ENCODE results near the gene RHOH. TPM values are rescaled to one million over a fixed set of nuclear protein-coding genes. Genes with fewer than 3 reads are reported as not detected.

The RHOH gene
- total RNA-seq, 6 experiments from 2014 or later, result not detected

GRCh38 chr4:40160258-40160657 is 36.6 kb upstream of the RHOH start:
- no peak overlapping the region for H3K27ac Mint-ChIP-seq
- no peaks in the 10 kb centered on the region for H3K36me3 Mint-ChIP-seq (ENCODE audit: low read depth)
- no peaks in the 10 kb centered on the region; the same call in 1 of the 2 replicates for H3K4me1 Mint-ChIP-seq (ENCODE audit: low read depth)
- no peaks in the 10 kb centered on the region for H3K9me3 Mint-ChIP-seq
- H3K27me3 Mint-ChIP-seq (ENCODE audit: insufficient read depth), result no peaks in the 10 kb centered on the region; the same call in 1 of the 2 replicates
- no peak for DNase-seq
- TF ChIP-seq CTCF (IDR thresholded peaks at IDR 0.05), result no peak
- H3K4me3 Mint-ChIP-seq, result no peak overlapping the region

GRCh38 chr4:40164459-40164858 is 32.4 kb upstream of the RHOH start:
- Mint-ChIP-seq H3K4me3 (no peak overlapping the region), H3K4me1 (ENCODE audit: low read depth) (no peaks in the 10 kb centered on the region; the same call in 1 of the 2 replicates), H3K9me3 (no peaks in the 10 kb centered on the region; the same call in 1 of the 2 replicates), H3K27ac (no peak overlapping the region), H3K36me3 (ENCODE audit: low read depth) (peaks cover 9% of the 10 kb centered on the region; the same call in 1 of the 2 replicates), H3K27me3 (ENCODE audit: insufficient read depth) (no peaks in the 10 kb centered on the region; the same call in 1 of the 2 replicates)
- TF ChIP-seq CTCF (IDR thresholded peaks at IDR 0.05), result no peak
- no peak for DNase-seq

GRCh38 chr4:40165916-40166315 is 30.9 kb upstream of the RHOH start:
- Mint-ChIP-seq H3K4me1 (ENCODE audit: low read depth) (no peaks in the 10 kb centered on the region; the same call in 1 of the 2 replicates), H3K4me3 (no peak overlapping the region), H3K9me3 (no peaks in the 10 kb centered on the region; the same call in 1 of the 2 replicates), H3K27me3 (ENCODE audit: insufficient read depth) (no peaks in the 10 kb centered on the region; the same call in 1 of the 2 replicates), H3K27ac (no peak overlapping the region), H3K36me3 (ENCODE audit: low read depth) (peaks cover 9% of the 10 kb centered on the region; the same call in 1 of the 2 replicates)
- no peak for TF ChIP-seq CTCF (IDR thresholded peaks at IDR 0.05)
- no peak for DNase-seq

- peaks cover 2% of the 10 kb centered on the region; the same call in 1 of the 2 replicates for H3K27me3 Mint-ChIP-seq (ENCODE audit: insufficient read depth)
- no peak overlapping the region for H3K4me3 Mint-ChIP-seq
- no peaks in the 10 kb centered on the region; the same call in 1 of the 2 replicates for H3K9me3 Mint-ChIP-seq
- no peak for DNase-seq
- H3K27ac Mint-ChIP-seq, result no peak overlapping the region
- H3K36me3 Mint-ChIP-seq (ENCODE audit: low read depth), result peaks cover 9% of the 10 kb centered on the region; the same call in 1 of the 2 replicates
- no peak for TF ChIP-seq CTCF (IDR thresholded peaks at IDR 0.05)
- no peaks in the 10 kb centered on the region; the same call in 1 of the 2 replicates for H3K4me1 Mint-ChIP-seq (ENCODE audit: low read depth)
Observed at GRCh38 chr4:40168070-40168469, 28.8 kb upstream of the RHOH start.

GRCh38 chr4:40170588-40170987 is 26.2 kb upstream of the RHOH start:
- Mint-ChIP-seq H3K36me3 (ENCODE audit: low read depth) (peaks cover 9% of the 10 kb centered on the region; the same call in 1 of the 2 replicates), H3K4me1 (ENCODE audit: low read depth) (no peaks in the 10 kb centered on the region), H3K27ac (no peak overlapping the region), H3K4me3 (no peak overlapping the region), H3K9me3 (no peaks in the 10 kb centered on the region; the same call in 1 of the 2 replicates), H3K27me3 (ENCODE audit: insufficient read depth) (peaks cover 4% of the 10 kb centered on the region)
- no peak for DNase-seq
- TF ChIP-seq CTCF (IDR thresholded peaks at IDR 0.05), result no peak
